OCI-LY7 (cell line): ENCODE measurements around the gene LAMTOR3. TPM values are rescaled to one million over a fixed set of nuclear protein-coding genes. Genes with fewer than 3 reads are reported as not detected.

Experiments used
- BruUV-seq: library from RNA; stranded (reverse); fragments of 400-500 nt; replicated peaks from 2 replicates; lab custom pipeline; 2021; lab: Mats Ljungman, UMichigan
- CTCF ChIA-PET: fragments of 300-600 bp; sonication (Branson Sonifier 250); formaldehyde crosslinking; loops from one replicate; lab custom pipeline; 2022; ENCODE audit warnings: antibody characterized with exemption; ENCODE audit not compliant: unreplicated experiment; lab: Charles Lee
- POLR2A ChIA-PET: fragments of 300-600 bp; sonication (Branson Sonifier 250); formaldehyde crosslinking; loops from one replicate; lab custom pipeline; 2022; ENCODE audit warnings: antibody characterized with exemption; lab: Charles Lee
- DNase-seq: peaks from one replicate; pipeline ENCODE4 v3.0.0-alpha.2; 2015; ENCODE audit warnings: low spot score
- H2AFZ ChIP-seq: fragments of 200-600 bp; sonication (generic), shearing (Covaris generic); 2 replicates; pipeline ENCODE4 v1.6.1; 2014; ENCODE audit warnings: mild to moderate bottlenecking, antibody characterized with exemption, low read length, moderate library complexity
- H3K27ac ChIP-seq: fragments of 200-600 bp; sonication (generic); 2 replicates; pipeline ENCODE4 v1.5.1; 2014; ENCODE audit warnings: mixed run types, low read depth, mild to moderate bottlenecking, moderate library complexity, low read length, inconsistent platforms; ENCODE audit not compliant: poor library complexity, severe bottlenecking
- H3K36me3 ChIP-seq: fragments of 200-600 bp; sonication (generic); 2 replicates; pipeline ENCODE4 v1.6.1; 2014; ENCODE audit warnings: mild to moderate bottlenecking, antibody characterized with exemption, low read length, moderate library complexity, mixed read lengths; ENCODE audit not compliant: insufficient read depth
- H3K4me1 ChIP-seq: fragments of 200-600 bp; sonication (generic); 2 replicates; pipeline ENCODE4 v1.5.1; 2014; ENCODE audit warnings: mild to moderate bottlenecking, low read length; ENCODE audit not compliant: insufficient read depth, poor library complexity, severe bottlenecking
- H3K4me2 ChIP-seq: fragments of 200-600 bp; sonication (generic); 2 replicates; pipeline ENCODE4 v1.6.1; 2014; ENCODE audit warnings: mild to moderate bottlenecking, low read length
- H3K4me3 ChIP-seq: fragments of 200-600 bp; sonication (generic); 2 replicates; pipeline ENCODE4 v1.5.1; 2014; ENCODE audit warnings: mild to moderate bottlenecking, low read depth, low read length; ENCODE audit not compliant: poor library complexity, severe bottlenecking
- H3K79me2 ChIP-seq: fragments of 200-600 bp; sonication (generic); 2 replicates; pipeline ENCODE4 v1.6.1; 2016; ENCODE audit warnings: low read depth, mild to moderate bottlenecking, low read length, moderate library complexity, mixed read lengths; ENCODE audit not compliant: insufficient read depth
- H3K9me2 ChIP-seq: fragments of 200-600 bp; sonication (generic); 2 replicates; pipeline ENCODE4 v1.6.1; 2016; ENCODE audit warnings: mild to moderate bottlenecking, low read length, mixed read lengths; ENCODE audit not compliant: insufficient read depth
- H3K9me3 ChIP-seq: fragments of 200-600 bp; sonication (generic); 2 replicates; pipeline ENCODE4 v1.6.1; 2014; ENCODE audit warnings: mild to moderate bottlenecking, mixed run types, low read length, mixed read lengths
- H4K20me1 ChIP-seq: fragments of 200-600 bp; sonication (generic); 2 replicates; pipeline ENCODE4 v1.6.1; 2014; ENCODE audit warnings: mild to moderate bottlenecking, antibody characterized with exemption, low read length, moderate library complexity, mixed read lengths; ENCODE audit not compliant: insufficient read depth
- EZH2phosphoT487 ChIP-seq: fragments of 200-600 bp; sonication (generic); IDR thresholded peaks from 2 replicates; pipeline ENCODE4 v1.6.1; 2018; ENCODE audit warnings: low read depth, borderline replicate concordance, mild to moderate bottlenecking, mixed run types, antibody characterized with exemption, low read length, moderate library complexity, mixed read lengths
- intact Hi-C: fragments of 100-400 bp; cut with micrococcal nuclease; formaldehyde crosslinking; loops from one replicate; pipeline ENCODE4 v1.10.0; 2022; ENCODE audit not compliant: unreplicated experiment
- total RNA-seq, 2 experiments: library from RNA; depleted of rRNA in 1 of 2; stranded (reverse); fragments of >200 nt in 1 of 2; shearing (Covaris generic) in 1 of 2; gene quantifications; 2 replicates each; pipeline ENCODE4 v1.2.3, GENCODE V29; 2014 to 2022
- TF ChIP-seq, protein P1 (sequence below): fragments of 200-600 bp; sonication (generic); conservative IDR thresholded peaks from 2 replicates; pipeline ENCODE4 v1.5.1; 2014; ENCODE audit warnings: mild to moderate bottlenecking, antibody characterized with exemption, low read length, moderate library complexity, mixed read lengths

Gene LAMTOR3
- total RNA-seq, 2 experiments from 2014 or later = 18.5 to 27.3 TPM

DNA sequence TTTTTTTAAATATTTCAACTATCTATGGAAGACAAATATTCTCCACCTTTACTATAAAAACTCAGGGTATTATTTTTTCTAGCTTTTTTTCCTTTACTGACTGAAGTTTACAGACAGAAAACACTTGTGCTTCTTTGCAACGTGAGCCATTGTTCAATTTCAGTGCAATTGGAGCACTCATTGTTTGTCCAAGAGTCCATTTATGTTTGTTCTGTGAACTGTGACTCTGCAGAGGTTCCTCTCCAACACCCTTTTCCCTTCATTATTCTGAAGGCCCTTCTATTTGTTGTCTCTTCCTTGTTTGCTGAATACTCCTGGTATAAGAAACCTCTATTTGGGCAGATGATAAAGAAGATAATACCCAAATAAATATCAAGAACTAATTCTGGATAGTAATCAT lies 40.2 kb downstream of the LAMTOR3 start:
- no peak for TF ChIP-seq EZH2phosphoT487
- TF ChIP-seq, protein P1, sequence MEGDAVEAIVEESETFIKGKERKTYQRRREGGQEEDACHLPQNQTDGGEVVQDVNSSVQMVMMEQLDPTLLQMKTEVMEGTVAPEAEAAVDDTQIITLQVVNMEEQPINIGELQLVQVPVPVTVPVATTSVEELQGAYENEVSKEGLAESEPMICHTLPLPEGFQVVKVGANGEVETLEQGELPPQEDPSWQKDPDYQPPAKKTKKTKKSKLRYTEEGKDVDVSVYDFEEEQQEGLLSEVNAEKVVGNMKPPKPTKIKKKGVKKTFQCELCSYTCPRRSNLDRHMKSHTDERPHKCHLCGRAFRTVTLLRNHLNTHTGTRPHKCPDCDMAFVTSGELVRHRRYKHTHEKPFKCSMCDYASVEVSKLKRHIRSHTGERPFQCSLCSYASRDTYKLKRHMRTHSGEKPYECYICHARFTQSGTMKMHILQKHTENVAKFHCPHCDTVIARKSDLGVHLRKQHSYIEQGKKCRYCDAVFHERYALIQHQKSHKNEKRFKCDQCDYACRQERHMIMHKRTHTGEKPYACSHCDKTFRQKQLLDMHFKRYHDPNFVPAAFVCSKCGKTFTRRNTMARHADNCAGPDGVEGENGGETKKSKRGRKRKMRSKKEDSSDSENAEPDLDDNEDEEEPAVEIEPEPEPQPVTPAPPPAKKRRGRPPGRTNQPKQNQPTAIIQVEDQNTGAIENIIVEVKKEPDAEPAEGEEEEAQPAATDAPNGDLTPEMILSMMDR = no peak

DNA sequence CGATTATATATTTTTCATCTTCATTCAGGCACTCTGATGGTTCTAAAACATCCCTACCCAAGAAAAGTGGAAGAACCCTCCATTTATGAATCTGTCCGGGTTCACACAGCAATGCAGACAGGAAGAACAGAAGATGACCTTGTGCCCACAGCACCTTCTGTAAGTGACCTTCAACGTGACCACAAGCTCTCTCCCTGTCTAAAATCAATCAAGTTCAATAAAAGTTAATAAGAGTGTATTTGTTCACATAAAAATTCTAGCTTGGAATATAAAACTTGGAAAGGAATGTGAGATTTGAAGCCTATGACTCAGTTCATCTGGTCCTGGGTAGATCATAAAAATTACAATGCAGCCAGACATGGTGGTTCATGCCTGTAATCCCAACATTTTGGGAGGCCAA lies 41.0 kb downstream of the LAMTOR3 start:
- Histone ChIP-seq H3K4me3 (no peak overlapping the region), H3K27ac (no peak overlapping the region), H3K9me2 (no peaks in the 10 kb centered on the region), H3K36me3 (peaks cover 75% of the 10 kb centered on the region), H3K4me2 (no peak overlapping the region), H4K20me1 (no peaks in the 10 kb centered on the region), H3K4me1 (peaks cover 34% of the 10 kb centered on the region), H3K79me2 (no peaks in the 10 kb centered on the region), H3K9me3 (no peaks in the 10 kb centered on the region), H2AFZ (no peak overlapping the region)
- TSS peak; percentile 1 for BruUV-seq
- intact Hi-C loops = no loop called here
- ChIA-PET CTCF (no interaction called here), POLR2A (interaction anchor here (1.0 to 1.3 kb wide), 3 partner anchors 20 to 37 kb away, joined by 3 to 6 read pairs (median 4); partner anchors contain the start of gene DAPP1)
- DNase-seq = no peak
- TF ChIP-seq EZH2phosphoT487 = no peak
- TF ChIP-seq, protein P1 = no peak

More for the DNA sequence above, 40.2 kb downstream of the LAMTOR3 start:
- ChIA-PET CTCF (no interaction called here), POLR2A (interaction anchor here (1.0 to 1.3 kb wide), 4 partner anchors 12 to 38 kb away, joined by 3 to 6 read pairs (median 4); partner anchors contain the start of gene DAPP1)
- DNase-seq = no peak
- H3K9me2 ChIP-seq = no peaks in the 10 kb centered on the region
- H3K79me2 ChIP-seq = no peaks in the 10 kb centered on the region
- intact Hi-C loops = no loop called here
- peaks cover 33% of the 10 kb centered on the region for H3K4me1 ChIP-seq
- H4K20me1 ChIP-seq = no peaks in the 10 kb centered on the region
- H3K4me2 ChIP-seq = no peak overlapping the region
- no peak overlapping the region for H3K27ac ChIP-seq
- no TSS peak for BruUV-seq
- peaks cover 78% of the 10 kb centered on the region for H3K36me3 ChIP-seq
- no peaks in the 10 kb centered on the region for H3K9me3 ChIP-seq
- no peak overlapping the region for H3K4me3 ChIP-seq
- no peak overlapping the region for H2AFZ ChIP-seq

DNA sequence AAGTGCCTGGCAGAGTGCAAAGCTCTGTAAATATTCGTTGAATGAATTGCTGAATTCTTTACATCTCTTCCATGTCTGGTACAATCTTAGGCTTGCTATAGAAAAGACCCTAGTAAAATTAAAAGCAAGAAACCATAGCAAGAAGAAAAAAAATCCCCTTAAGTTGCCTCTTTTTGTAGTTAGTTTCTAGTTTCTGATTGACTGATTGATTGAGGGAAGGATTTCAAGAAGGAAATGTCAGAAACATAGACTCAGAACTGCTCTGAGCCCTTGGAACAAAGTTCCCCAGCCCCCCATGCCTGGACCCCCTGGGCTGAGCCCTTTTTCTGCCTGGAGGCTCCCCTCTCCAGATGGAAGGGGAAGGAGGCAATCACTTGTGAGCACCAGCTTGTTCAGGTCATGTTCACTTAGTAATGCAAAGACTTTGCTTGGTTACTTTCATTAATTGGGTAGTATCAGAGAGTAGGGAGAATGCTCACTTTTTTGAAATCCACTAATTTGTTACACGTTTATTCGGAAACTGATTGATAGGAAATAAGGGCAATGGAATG lies 42.0 kb downstream of the LAMTOR3 start:
- no peak for DNase-seq
- CTCF ChIA-PET = interaction anchor here (1.0 kb wide), 1 partner anchor 44 kb away, joined by 4 read pairs; no protein-coding TSS in a partner anchor
- intact Hi-C loops = no loop called here
- Histone ChIP-seq H3K9me3 (no peaks in the 10 kb centered on the region), H2AFZ (no peak overlapping the region), H3K4me2 (no peak overlapping the region), H3K36me3 (peaks cover 67% of the 10 kb centered on the region), H3K4me3 (no peak overlapping the region), H3K9me2 (no peaks in the 10 kb centered on the region), H3K27ac (no peak overlapping the region), H3K79me2 (no peaks in the 10 kb centered on the region), H3K4me1 (peaks cover 41% of the 10 kb centered on the region), H4K20me1 (no peaks in the 10 kb centered on the region)
- POLR2A ChIA-PET = interaction anchor here (0.6 to 1.0 kb wide), 2 partner anchors 19 to 61 kb away, joined by 3 read pairs; no protein-coding TSS in a partner anchor
- BruUV-seq = no TSS peak
- TF ChIP-seq, protein P1 = no peak
- TF ChIP-seq EZH2phosphoT487 = no peak
